OCI-LY7 (cell line): ENCODE results near the gene COL6A2.

ENCODE experiments used
- EZH2phosphoT487 ChIP-seq: fragments of 200-600 bp; sonication (generic); IDR thresholded peaks from 2 replicates; pipeline ENCODE4 v1.6.1; 2018; ENCODE audit warnings: low read depth, borderline replicate concordance, mild to moderate bottlenecking, mixed run types, antibody characterized with exemption, low read length, moderate library complexity, mixed read lengths
- TF ChIP-seq, protein P1 (sequence below): fragments of 200-600 bp; sonication (generic); conservative IDR thresholded peaks from 2 replicates; pipeline ENCODE4 v1.5.1; 2014; ENCODE audit warnings: mild to moderate bottlenecking, antibody characterized with exemption, low read length, moderate library complexity, mixed read lengths

DNA sequence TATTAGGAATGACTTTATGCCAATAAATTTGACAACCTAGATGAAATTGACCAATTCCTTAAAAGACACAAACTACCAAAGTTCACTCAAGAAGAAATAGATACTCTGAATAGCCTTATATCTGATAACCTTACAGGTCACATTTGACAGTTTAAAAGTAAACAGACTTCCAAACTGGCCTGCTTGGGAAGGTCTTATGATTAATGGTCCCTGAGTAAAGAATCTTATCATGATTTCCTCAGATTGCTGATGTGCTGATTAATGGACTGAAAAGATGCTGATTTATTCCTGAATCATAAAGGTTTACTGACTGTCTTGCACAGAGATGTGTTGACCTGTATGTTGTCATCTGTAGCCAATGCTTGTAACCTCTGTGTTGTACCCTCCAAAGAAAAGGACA lies 67.2 kb downstream of the COL6A2 start:
- TF ChIP-seq, protein P1, sequence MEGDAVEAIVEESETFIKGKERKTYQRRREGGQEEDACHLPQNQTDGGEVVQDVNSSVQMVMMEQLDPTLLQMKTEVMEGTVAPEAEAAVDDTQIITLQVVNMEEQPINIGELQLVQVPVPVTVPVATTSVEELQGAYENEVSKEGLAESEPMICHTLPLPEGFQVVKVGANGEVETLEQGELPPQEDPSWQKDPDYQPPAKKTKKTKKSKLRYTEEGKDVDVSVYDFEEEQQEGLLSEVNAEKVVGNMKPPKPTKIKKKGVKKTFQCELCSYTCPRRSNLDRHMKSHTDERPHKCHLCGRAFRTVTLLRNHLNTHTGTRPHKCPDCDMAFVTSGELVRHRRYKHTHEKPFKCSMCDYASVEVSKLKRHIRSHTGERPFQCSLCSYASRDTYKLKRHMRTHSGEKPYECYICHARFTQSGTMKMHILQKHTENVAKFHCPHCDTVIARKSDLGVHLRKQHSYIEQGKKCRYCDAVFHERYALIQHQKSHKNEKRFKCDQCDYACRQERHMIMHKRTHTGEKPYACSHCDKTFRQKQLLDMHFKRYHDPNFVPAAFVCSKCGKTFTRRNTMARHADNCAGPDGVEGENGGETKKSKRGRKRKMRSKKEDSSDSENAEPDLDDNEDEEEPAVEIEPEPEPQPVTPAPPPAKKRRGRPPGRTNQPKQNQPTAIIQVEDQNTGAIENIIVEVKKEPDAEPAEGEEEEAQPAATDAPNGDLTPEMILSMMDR: no peak
- TF ChIP-seq EZH2phosphoT487: no peak
